Left ventricle myocardium inferior (tissue), 1 donor: Measurements from ENCODE around the gene CCND1. TPM values are rescaled to one million over a fixed set of nuclear protein-coding genes. Genes with fewer than 3 reads are reported as not detected.

Experiments used
- DNase-seq: peaks from one replicate; pipeline ENCODE4 v3.0.0-alpha.2; 2020
- H3K27ac ChIP-seq: fragments of 200-600 bp; replicated peaks from 2 replicates; pipeline ENCODE4 v1.8.0; 2021
- H3K27me3 ChIP-seq: fragments of 200-600 bp; 2 replicates; pipeline ENCODE4 v1.8.0; 2021; ENCODE audit warnings: low read depth
- H3K36me3 ChIP-seq: fragments of 200-600 bp; 2 replicates; pipeline ENCODE4 v1.8.0; 2021
- H3K4me1 ChIP-seq: fragments of 200-600 bp; 2 replicates; pipeline ENCODE4 v1.8.0; 2021
- H3K4me3 ChIP-seq: fragments of 200-600 bp; 2 replicates; pipeline ENCODE4 v1.8.0; 2021; ENCODE audit warnings: mild to moderate bottlenecking, moderate library complexity
- H3K9me3 ChIP-seq: fragments of 200-600 bp; replicated peaks from 2 replicates; pipeline ENCODE4 v1.8.0; 2021
- CTCF ChIP-seq: fragments of 200-600 bp; IDR thresholded peaks from 2 replicates; pipeline ENCODE4 v1.8.0; 2021; ENCODE audit warnings: antibody characterized with exemption, mild to moderate bottlenecking, borderline replicate concordance
- intact Hi-C: fragments of 100-400 bp; cut with micrococcal nuclease; formaldehyde crosslinking; loops from one replicate; pipeline ENCODE4 v1.11.0; 2022
- long read RNA-seq: library from polyadenylated mRNA; unstranded; transcript quantifications from one replicate; pipeline ENCODE4 v2.0.0, GENCODE V29; 2021
- total RNA-seq: library from RNA; stranded (reverse); fragmentation: NEBNext Ultra II Directional; extraction: Animal tissue kit (Norgen Biotek cat#: 25700); gene quantifications from one replicate; pipeline ENCODE4 v1.2.1, GENCODE V29; 2021
- donor health status: DM: no; HTN: yes; CAD: no; lungs with severe emphysema.

CCND1 gene
- 160 TPM for total RNA-seq
- long read RNA-seq, full-length matches to known transcripts = 96 of 242 reads
- long read RNA-seq, partial matches to known transcripts = 126 of 242 reads
- long read RNA-seq, other reads (novel, unspliced or antisense) = 20 of 242 reads

GRCh38 chr11:69640995-69641581 is at the start of gene CCND1:
Gene CCND1 (plus strand): TSS chr11:69641156. CDS start chr11:69641314, 158 bp downstream.
- H3K4me3 ChIP-seq = peak within 1 kb of the TSS; percentile 96
- H3K4me1 ChIP-seq = peaks cover 97% of the 10 kb centered on the region
- TF ChIP-seq CTCF = peak; percentile 36
- DNase-seq = peak; percentile 76
- no peaks in the 10 kb centered on the region for H3K9me3 ChIP-seq
- H3K27ac ChIP-seq = peak within 1 kb of the TSS; percentile 99
- peaks cover 22% of the 10 kb centered on the region for H3K36me3 ChIP-seq
- H3K27me3 ChIP-seq = peaks cover 9% of the 10 kb centered on the region
- intact Hi-C loops = loop anchor here (5.0 kb wide), 1 partner anchor 349 kb away; the partner anchor contains the start of gene MYEOV

GRCh38 chr11:69592986-69593650 is 47.8 kb upstream of the CCND1 start:
- Histone ChIP-seq H3K36me3 (no peaks in the 10 kb centered on the region), H3K27me3 (no peaks in the 10 kb centered on the region), H3K4me3 (no peak overlapping the region), H3K27ac (no peak overlapping the region), H3K4me1 (no peaks in the 10 kb centered on the region), H3K9me3 (peaks cover 6% of the 10 kb centered on the region)
- TF ChIP-seq CTCF = no peak
- no peak for DNase-seq
- intact Hi-C loops = no loop called here

GRCh38 chr11:69593851-69594250 is 47.1 kb upstream of the CCND1 start:
- no peak overlapping the region for H3K4me3 ChIP-seq
- no peak for DNase-seq
- no peak for TF ChIP-seq CTCF
- H3K36me3 ChIP-seq = no peaks in the 10 kb centered on the region
- H3K9me3 ChIP-seq = peaks cover 6% of the 10 kb centered on the region
- no peak overlapping the region for H3K27ac ChIP-seq
- intact Hi-C loops = no loop called here
- H3K4me1 ChIP-seq = no peaks in the 10 kb centered on the region
- no peaks in the 10 kb centered on the region for H3K27me3 ChIP-seq

GRCh38 chr11:69594481-69594880 is 46.5 kb upstream of the CCND1 start:
- Histone ChIP-seq H3K9me3 (peaks cover 6% of the 10 kb centered on the region), H3K4me3 (no peak overlapping the region), H3K27me3 (no peaks in the 10 kb centered on the region), H3K36me3 (no peaks in the 10 kb centered on the region), H3K27ac (no peak overlapping the region), H3K4me1 (no peaks in the 10 kb centered on the region)
- no peak for DNase-seq
- no peak for TF ChIP-seq CTCF
- intact Hi-C loops = no loop called here

- no peak for TF ChIP-seq CTCF
- no peak for DNase-seq
- no peak overlapping the region for H3K27ac ChIP-seq
- intact Hi-C loops = no loop called here
- H3K4me1 ChIP-seq = no peaks in the 10 kb centered on the region
- H3K36me3 ChIP-seq = no peaks in the 10 kb centered on the region
- no peak overlapping the region for H3K4me3 ChIP-seq
- peaks cover 6% of the 10 kb centered on the region for H3K9me3 ChIP-seq
- no peaks in the 10 kb centered on the region for H3K27me3 ChIP-seq
Observed at GRCh38 chr11:69595805-69596665, 44.9 kb upstream of the CCND1 start.
